ENCODE measurements around the gene CADM2.

CADM2 gene

GRCh38 chr3:85316252-85316651 is 357.5 kb downstream of the CADM2 start:
- DNase-seq (ENCODE audit: low read depth, low spot score) = no peak

- DNase-seq (ENCODE audit: low read depth, low spot score) = no peak
Observed at GRCh38 chr3:85321892-85322291, 363.1 kb downstream of the CADM2 start.

- DNase-seq (ENCODE audit: low read depth, low spot score) = no peak
Observed at GRCh38 chr3:85330071-85330470, 371.3 kb downstream of the CADM2 start.

- no peak for DNase-seq (ENCODE audit: low read depth, low spot score)
Observed at GRCh38 chr3:85337895-85338294, 379.1 kb downstream of the CADM2 start.

- DNase-seq (ENCODE audit: low read depth, low spot score) = no peak
Observed at GRCh38 chr3:85342915-85343314, 384.1 kb downstream of the CADM2 start.

- no peak for DNase-seq (ENCODE audit: low read depth, low spot score)
Observed at GRCh38 chr3:85355572-85355971, 396.8 kb downstream of the CADM2 start.

GRCh38 chr3:85360742-85361387 is 402.1 kb downstream of the CADM2 start:
- peak; percentile 15 for DNase-seq (ENCODE audit: low read depth, low spot score)

GRCh38 chr3:85364296-85364909 is 405.6 kb downstream of the CADM2 start:
- no peak for DNase-seq (ENCODE audit: low read depth, low spot score)

GRCh38 chr3:85370341-85370740 is 411.6 kb downstream of the CADM2 start:
- no peak for DNase-seq (ENCODE audit: low read depth, low spot score)

- no peak for DNase-seq (ENCODE audit: low read depth, low spot score)
Observed at GRCh38 chr3:85376131-85376530, 417.3 kb downstream of the CADM2 start.

GRCh38 chr3:85377115-85377514 is 418.3 kb downstream of the CADM2 start:
- DNase-seq (ENCODE audit: low read depth, low spot score) = no peak

GRCh38 chr3:85384372-85384771 is 425.6 kb downstream of the CADM2 start:
- no peak for DNase-seq (ENCODE audit: low read depth, low spot score)

- no peak for DNase-seq (ENCODE audit: low read depth, low spot score)
Observed at GRCh38 chr3:85387913-85388505, 429.2 kb downstream of the CADM2 start.

GRCh38 chr3:85394424-85394823 is 435.6 kb downstream of the CADM2 start:
- DNase-seq (ENCODE audit: low read depth, low spot score) = no peak

- no peak for DNase-seq (ENCODE audit: low read depth, low spot score)
Observed at GRCh38 chr3:85397434-85397833, 438.6 kb downstream of the CADM2 start.

GRCh38 chr3:85426121-85426520 is 467.3 kb downstream of the CADM2 start:
- DNase-seq (ENCODE audit: low read depth, low spot score) = no peak

- no peak for DNase-seq (ENCODE audit: low read depth, low spot score)
Observed at GRCh38 chr3:85427467-85427866, 468.7 kb downstream of the CADM2 start.

- no peak for DNase-seq (ENCODE audit: low read depth, low spot score)
Observed at GRCh38 chr3:85432081-85432480, 473.3 kb downstream of the CADM2 start.

- no peak for DNase-seq (ENCODE audit: low read depth, low spot score)
Observed at GRCh38 chr3:85433319-85433718, 474.5 kb downstream of the CADM2 start.

GRCh38 chr3:85455561-85456200 is 496.9 kb downstream of the CADM2 start:
- no peak for DNase-seq (ENCODE audit: low read depth, low spot score)

GRCh38 chr3:85474241-85474640 is 515.5 kb downstream of the CADM2 start:
- DNase-seq (ENCODE audit: low read depth, low spot score) = no peak

- DNase-seq (ENCODE audit: low read depth, low spot score) = no peak
Observed at GRCh38 chr3:85475346-85475745, 516.6 kb downstream of the CADM2 start.

All from ELF-1 (cell line).